SK-N-SH (cell line): ENCODE results near the gene MYH6. TPM values are rescaled to one million over a fixed set of nuclear protein-coding genes. Genes with fewer than 3 reads are reported as not detected.

ENCODE experiments used
- CTCF ChIA-PET: fragments of 300-600, 350-600 bp; formaldehyde crosslinking; extraction: SDS; loops from one replicate; lab custom pipeline; 2021; lab: Yijun Ruan, JAX
- POLR2A ChIA-PET: fragments of 350-600 bp; sonication (Branson Sonifier 250); formaldehyde crosslinking; extraction: SDS; loops from one replicate; lab custom pipeline; 2020; ENCODE audit warnings: antibody characterized with exemption, inconsistent platforms; lab: Yijun Ruan, JAX
- DNase-seq: peaks from one replicate; pipeline ENCODE4 v3.0.0; 2012
- H2AFZ ChIP-seq: fragments of 200-600 bp; sonication (generic); 2 replicates; pipeline ENCODE4 v1.8.1; 2016; ENCODE audit warnings: antibody characterized with exemption, mild to moderate bottlenecking, low read depth
- H3F3A ChIP-seq: fragments of 200-600 bp; sonication (generic); replicated peaks from 2 replicates; pipeline ENCODE3; 2016; ENCODE audit warnings: antibody characterized with exemption, mild to moderate bottlenecking; ENCODE audit not compliant: insufficient read depth
- H3K27ac ChIP-seq, 2 experiments: fragments of 200-500 bp in 1 of 2; fragments of 200-600 bp in 1 of 2; sonication (Bioruptor generic) in 1 of 2; sonication (generic), shearing (Covaris generic) in 1 of 2; 2 replicates each; pipeline versions ENCODE4 v1.5.1 to v1.6.1; 2014 to 2016; ENCODE audit warnings: low read depth in 2 of 2, inconsistent platforms in 1 of 2, low read length in 1 of 2, mild to moderate bottlenecking in 1 of 2, mixed read lengths in 1 of 2
- H3K27me3 ChIP-seq: fragments of 200-600 bp; sonication (generic), shearing (Covaris generic); 2 replicates; pipeline ENCODE4 v1.6.1; 2016; ENCODE audit warnings: mixed run types; ENCODE audit not compliant: insufficient read depth
- H3K36me3 ChIP-seq, 2 experiments: fragments of 200-500 bp in 1 of 2; fragments of 200-600 bp in 1 of 2; sonication (Bioruptor generic) in 1 of 2; sonication (generic) in 1 of 2; replicated peaks in 1 of 2; 2 replicates each; pipeline versions ENCODE3 to v1.5.1; 2014 to 2016; ENCODE audit warnings: low read length in 1 of 2, mild to moderate bottlenecking in 1 of 2; ENCODE audit not compliant: insufficient read depth in 2 of 2, control insufficient read depth in 1 of 2
- H3K4me1 ChIP-seq, 2 experiments: fragments of 200-500 bp in 1 of 2; fragments of 200-600 bp in 1 of 2; sonication (Bioruptor generic) in 1 of 2; sonication (generic), shearing (Covaris generic) in 1 of 2; 2 replicates each; pipeline versions ENCODE4 v1.5.1 to v1.6.1; 2014 to 2016; ENCODE audit warnings: low read depth in 1 of 2, low read length in 1 of 2, mixed run types in 1 of 2; ENCODE audit not compliant: insufficient read depth in 2 of 2, control insufficient read depth in 1 of 2
- H3K4me2 ChIP-seq: fragments of 200-600 bp; sonication (generic), shearing (Covaris generic); 2 replicates; pipeline ENCODE4 v1.6.1; 2017; ENCODE audit warnings: mixed run types
- H3K4me3 ChIP-seq, 2 experiments: fragments of 200-500 bp in 1 of 2; fragments of 200-600 bp in 1 of 2; sonication (Bioruptor generic) in 1 of 2; sonication (generic), shearing (Covaris generic) in 1 of 2; 2 replicates each; pipeline versions ENCODE4 v1.5.1 to v1.8.1; 2014 to 2016; ENCODE audit warnings: low read depth in 2 of 2, inconsistent platforms in 1 of 2, low read length in 1 of 2, mild to moderate bottlenecking in 1 of 2, mixed read lengths in 1 of 2, moderate library complexity in 1 of 2
- H3K79me2 ChIP-seq: fragments of 200-600 bp; sonication (generic); 2 replicates; pipeline ENCODE4 v1.8.1; 2017; ENCODE audit warnings: mild to moderate bottlenecking; ENCODE audit not compliant: insufficient read depth
- H3K9ac ChIP-seq: fragments of 200-600 bp; sonication (generic); 2 replicates; pipeline ENCODE4 v1.6.1; 2017; ENCODE audit warnings: mixed run types
- H3K9me2 ChIP-seq: fragments of 200-600 bp; sonication (generic); 2 replicates; pipeline ENCODE4 v1.6.1; 2017; ENCODE audit warnings: mixed run types
- H3K9me3 ChIP-seq: fragments of 200-600 bp; sonication (generic); 2 replicates; pipeline ENCODE4 v1.6.1; 2017; ENCODE audit warnings: mixed run types, mild to moderate bottlenecking, moderate library complexity
- H4K20me1 ChIP-seq: fragments of 200-600 bp; sonication (generic); 2 replicates; pipeline ENCODE4 v1.6.1; 2017; ENCODE audit warnings: mild to moderate bottlenecking, mixed run types; ENCODE audit not compliant: insufficient read depth
- ELF1 ChIP-seq: IDR thresholded peaks from 2 replicates; pipeline ENCODE4 v1.4.0; 2012
- EP300 ChIP-seq, 2 experiments: IDR thresholded peaks; 2 replicates each; pipeline versions ENCODE4 v1.4.0 to v1.6.1; 2012; ENCODE audit warnings: borderline replicate concordance in 1 of 2, low read depth in 1 of 2, low read length in 1 of 2
- FOSL2 ChIP-seq: IDR thresholded peaks from 2 replicates; pipeline ENCODE4 v1.4.0; 2012; ENCODE audit warnings: low read depth, mild to moderate bottlenecking, moderate library complexity, borderline replicate concordance
- FOXJ3 ChIP-seq: sonication (generic); formaldehyde crosslinking; IDR thresholded peaks from 2 replicates; pipeline ENCODE4 v1.5.1; 2020; ENCODE audit warnings: mild to moderate bottlenecking, missing genetic modification reagents
- FOXM1 ChIP-seq: IDR thresholded peaks from 2 replicates; pipeline ENCODE4 v1.4.0; 2012; ENCODE audit warnings: low read depth, mild to moderate bottlenecking
- JUND ChIP-seq: IDR thresholded peaks from 2 replicates; pipeline ENCODE4 v1.4.0; 2012
- MXI1 ChIP-seq: IDR thresholded peaks from 2 replicates; pipeline ENCODE4 v1.6.1; 2012; ENCODE audit warnings: mild to moderate bottlenecking, low read depth, low read length, improper control_type of control experiment
- NFIC ChIP-seq: IDR thresholded peaks from 2 replicates; pipeline ENCODE4 v1.4.0; 2012; ENCODE audit warnings: borderline replicate concordance
- NRF1 ChIP-seq: IDR thresholded peaks from 2 replicates; pipeline ENCODE4 v1.6.1; 2012; ENCODE audit warnings: low read depth, mild to moderate bottlenecking, low read length
- PBX3 ChIP-seq: IDR thresholded peaks from 2 replicates; pipeline ENCODE4; 2012
- POLR2AphosphoS5 ChIP-seq: IDR thresholded peaks from 2 replicates; pipeline ENCODE4 v1.6.1; 2012; ENCODE audit warnings: low read depth, low read length
- RAD21 ChIP-seq: IDR thresholded peaks from 2 replicates; pipeline ENCODE4 v1.6.1; 2012; ENCODE audit warnings: mild to moderate bottlenecking, low read length
- SIN3A ChIP-seq: IDR thresholded peaks from 2 replicates; pipeline ENCODE4 v1.6.1; 2012; ENCODE audit warnings: low read depth, mild to moderate bottlenecking, low read length, moderate library complexity, borderline replicate concordance
- SMC3 ChIP-seq: IDR thresholded peaks from 2 replicates; pipeline ENCODE4 v1.6.1; 2012; ENCODE audit warnings: low read depth, low read length, improper control_type of control experiment
- TCF12 ChIP-seq: IDR thresholded peaks from 2 replicates; pipeline ENCODE4 v1.4.0; 2012
- TEAD4 ChIP-seq: IDR thresholded peaks from 2 replicates; pipeline ENCODE4 v1.4.0; 2012; ENCODE audit warnings: mild to moderate bottlenecking, borderline replicate concordance; ENCODE audit not compliant: insufficient read depth
- USF1 ChIP-seq: IDR thresholded peaks from 2 replicates; pipeline ENCODE4 v1.4.0; 2012; ENCODE audit warnings: low read depth, borderline replicate concordance
- WGBS: methylation state at CpG from one replicate; pipeline ENCODE4 v1.1.6; 2017; ENCODE audit warnings: low lambda C conversion rate; 5-methylcytosine and 5-hydroxymethylcytosine counted together
- polyA plus RNA-seq, 3 experiments: library from polyadenylated mRNA; depleted of rRNA; stranded (reverse); fragments of >200 nt; gene quantifications; 2 replicates each; pipeline ENCODE4 v1.2.3, GENCODE V29; 2012
- TF ChIP-seq, protein P1 (sequence below): IDR thresholded peaks from 2 replicates; pipeline ENCODE4 v1.4.0; 2012; ENCODE audit warnings: low read depth, borderline replicate concordance

Gene MYH6
- polyA plus RNA-seq, 1 of the 3 experiments (the other 2 are of a cell fraction): not detected

- Histone ChIP-seq H3K9me2 (no peaks in the 10 kb centered on the region), H3K27ac (no peak overlapping the region), H3K9me3 (peaks cover 3% of the 10 kb centered on the region; the same call in 1 of the 2 replicates), H3K27me3 (no peaks in the 10 kb centered on the region), H3K4me1 (no peaks in the 10 kb centered on the region), H4K20me1 (no peaks in the 10 kb centered on the region), H3K9ac (no peak overlapping the region), H3K4me3 (no peak overlapping the region), H3F3A (no peaks in the 10 kb centered on the region), H2AFZ (no peak overlapping the region), H3K4me2 (no peak overlapping the region), H3K79me2 (no peaks in the 10 kb centered on the region), H3K36me3 (peaks cover 0 to 2% of the 10 kb centered on the region in 2 experiments)
- ChIA-PET CTCF (interaction anchor here (0.7 to 3.5 kb wide), 6 partner anchors 9 to 134 kb away, joined by 3 to 19 read pairs (median 10); no protein-coding TSS in a partner anchor), POLR2A (interaction anchor here (2.0 to 2.7 kb wide), 2 partner anchors 21 to 24 kb away, joined by 4 to 7 read pairs; partner anchors contain the start of gene PABPN1)
- 38% methylated on average over 3 of the region's 3 CpGs for WGBS
- TF ChIP-seq NFIC (no peak), FOXJ3 (CRISPR knock-in tag) (no peak), TCF12 (no peak), NRF1 (no peak), POLR2AphosphoS5 (no peak), ELF1 (no peak), FOXM1 (no peak), SIN3A (no peak), MXI1 (no peak), JUND (no peak), TEAD4 (no peak), EP300 (IDR thresholded peaks at IDR 0.05; ENCODE audit: borderline replicate concordance in 1 of 2, low read depth in 1 of 2, low read length in 1 of 2) (no peak), RAD21 (no peak), PBX3 (no peak)
- TF ChIP-seq, protein P1, sequence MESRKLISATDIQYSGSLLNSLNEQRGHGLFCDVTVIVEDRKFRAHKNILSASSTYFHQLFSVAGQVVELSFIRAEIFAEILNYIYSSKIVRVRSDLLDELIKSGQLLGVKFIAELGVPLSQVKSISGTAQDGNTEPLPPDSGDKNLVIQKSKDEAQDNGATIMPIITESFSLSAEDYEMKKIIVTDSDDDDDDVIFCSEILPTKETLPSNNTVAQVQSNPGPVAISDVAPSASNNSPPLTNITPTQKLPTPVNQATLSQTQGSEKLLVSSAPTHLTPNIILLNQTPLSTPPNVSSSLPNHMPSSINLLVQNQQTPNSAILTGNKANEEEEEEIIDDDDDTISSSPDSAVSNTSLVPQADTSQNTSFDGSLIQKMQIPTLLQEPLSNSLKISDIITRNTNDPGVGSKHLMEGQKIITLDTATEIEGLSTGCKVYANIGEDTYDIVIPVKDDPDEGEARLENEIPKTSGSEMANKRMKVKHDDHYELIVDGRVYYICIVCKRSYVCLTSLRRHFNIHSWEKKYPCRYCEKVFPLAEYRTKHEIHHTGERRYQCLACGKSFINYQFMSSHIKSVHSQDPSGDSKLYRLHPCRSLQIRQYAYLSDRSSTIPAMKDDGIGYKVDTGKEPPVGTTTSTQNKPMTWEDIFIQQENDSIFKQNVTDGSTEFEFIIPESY: no peak
- no peak for DNase-seq
Observed at GRCh38 chr14:23344481-23344880, 63.6 kb downstream of the MYH6 start.

- no peak overlapping the region for H2AFZ ChIP-seq
- no peaks in the 10 kb centered on the region for H3F3A ChIP-seq
- peaks cover 8% of the 10 kb centered on the region; the same call in 1 of the 2 replicates for H3K9me3 ChIP-seq
- CTCF ChIA-PET: interaction anchor here (1.4 to 1.9 kb wide), 2 partner anchors 12 to 20 kb away, joined by 4 read pairs; no protein-coding TSS in a partner anchor
- H3K4me1 ChIP-seq: no peaks in the 10 kb centered on the region
- no peaks in the 10 kb centered on the region for H4K20me1 ChIP-seq
- no peak overlapping the region for H3K27ac ChIP-seq
- no peak overlapping the region for H3K4me3 ChIP-seq
- 0 out of 2 replicates have a peak, but pooled peaks cover 3% of the 10 kb centered on the region for H3K27me3 ChIP-seq
- H3K79me2 ChIP-seq: no peaks in the 10 kb centered on the region
- POLR2A ChIA-PET: no interaction called here
- TF ChIP-seq FOSL2 (no peak), SMC3 (no peak), TCF12 (no peak), USF1 (no peak), ELF1 (no peak), EP300 (IDR thresholded peaks at IDR 0.05; ENCODE audit: borderline replicate concordance in 1 of 2, low read depth in 1 of 2, low read length in 1 of 2) (no peak)
- no peak overlapping the region for H3K4me2 ChIP-seq
- WGBS: 0% methylated on average over 1 of the region's 1 CpG
- no peak overlapping the region for H3K9ac ChIP-seq
- DNase-seq: no peak
- no peaks in the 10 kb centered on the region for H3K36me3 ChIP-seq
- no peaks in the 10 kb centered on the region for H3K9me2 ChIP-seq
Observed at GRCh38 chr14:23339506-23340268, 68.4 kb downstream of the MYH6 start.
